Neuron (in vitro differentiated cells): Measurements from ENCODE around the gene MYCN.

Experiments used
- H2AFZ ChIP-seq: one replicate; pipeline ENCODE4 v1.6.1; 2013; ENCODE audit warnings: low read depth, mild to moderate bottlenecking, inconsistent platforms, low read length, moderate library complexity
- H3K27me3 ChIP-seq: one replicate; pipeline ENCODE4 v1.6.1; 2013; ENCODE audit warnings: low read length; ENCODE audit not compliant: insufficient read depth
- H3K36me3 ChIP-seq: one replicate; pipeline ENCODE4 v1.6.1; 2013; ENCODE audit warnings: low read length; ENCODE audit not compliant: insufficient read depth
- H3K4me1 ChIP-seq: one replicate; pipeline ENCODE4 v1.6.1; 2013; ENCODE audit warnings: low read length; ENCODE audit not compliant: insufficient read depth
- H3K4me3 ChIP-seq: 2 replicates; pipeline ENCODE4 v1.5.1; 2013; ENCODE audit warnings: mild to moderate bottlenecking, low read length, moderate library complexity
- H3K9me3 ChIP-seq: one replicate; pipeline ENCODE4 v1.6.1; 2013; ENCODE audit warnings: low read length

Gene MYCN

GRCh38 chr2:15930589-15931318 is 9.6 kb upstream of the MYCN start:
- no peaks in the 10 kb centered on the region for H3K4me1 ChIP-seq
- peaks cover 2% of the 10 kb centered on the region for H3K9me3 ChIP-seq
- H2AFZ ChIP-seq = no peak overlapping the region
- H3K27me3 ChIP-seq = no peaks in the 10 kb centered on the region
- H3K4me3 ChIP-seq = no peak overlapping the region
- H3K36me3 ChIP-seq = no peaks in the 10 kb centered on the region

GRCh38 chr2:15931319-15931890 is 8.9 kb upstream of the MYCN start:
- Histone ChIP-seq H2AFZ (no peak overlapping the region), H3K27me3 (no peaks in the 10 kb centered on the region), H3K4me3 (no peak overlapping the region), H3K36me3 (no peaks in the 10 kb centered on the region), H3K4me1 (no peaks in the 10 kb centered on the region), H3K9me3 (peaks cover 2% of the 10 kb centered on the region)

- Histone ChIP-seq H3K27me3 (no peaks in the 10 kb centered on the region), H3K36me3 (no peaks in the 10 kb centered on the region), H3K9me3 (peaks cover 2% of the 10 kb centered on the region), H3K4me3 (no peak overlapping the region), H3K4me1 (no peaks in the 10 kb centered on the region), H2AFZ (no peak overlapping the region)
Measured at GRCh38 chr2:15931950-15932349, 8.4 kb upstream of the MYCN start.

DNA sequence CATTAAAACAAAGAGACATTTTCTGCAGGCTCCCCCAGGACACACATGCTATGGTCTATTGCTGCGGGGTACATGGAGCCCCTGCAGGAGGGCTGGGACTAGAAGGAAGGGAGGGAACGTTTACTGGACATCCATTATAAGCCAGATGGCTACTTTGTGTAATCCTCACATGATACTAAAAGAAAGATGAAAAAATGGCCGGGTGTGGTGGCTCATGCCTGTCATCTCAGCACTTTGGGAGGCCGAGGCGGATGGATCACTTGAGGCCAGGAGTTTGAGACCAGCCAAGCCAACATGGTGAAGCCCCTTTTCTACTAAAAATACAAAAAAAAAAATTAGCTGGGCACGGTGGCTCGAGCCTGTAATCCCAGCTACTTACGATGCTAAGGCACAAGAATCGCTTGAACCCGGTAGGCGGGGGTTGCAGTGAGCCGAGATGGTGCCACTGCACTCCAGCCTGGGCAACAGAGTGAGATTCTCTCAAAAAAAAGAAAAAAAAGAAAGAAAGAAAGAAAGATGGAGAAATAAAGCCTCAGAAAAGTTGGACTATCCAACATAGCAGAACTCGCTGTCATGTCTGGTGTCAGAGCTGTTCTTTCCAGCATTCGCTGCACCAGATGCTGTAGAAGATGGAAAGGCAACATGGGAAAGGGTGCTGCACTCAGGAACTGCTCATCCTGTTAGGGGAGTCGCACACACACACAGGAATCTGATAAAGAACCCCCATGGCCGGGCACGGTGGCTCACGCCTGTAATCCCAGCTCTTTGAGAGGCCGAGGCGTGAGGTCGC is 7.8 kb upstream of the MYCN start:
- peaks cover 2% of the 10 kb centered on the region for H3K9me3 ChIP-seq
- H3K4me3 ChIP-seq = no peak overlapping the region
- H3K4me1 ChIP-seq = no peaks in the 10 kb centered on the region
- no peak overlapping the region for H2AFZ ChIP-seq
- H3K27me3 ChIP-seq = no peaks in the 10 kb centered on the region
- no peaks in the 10 kb centered on the region for H3K36me3 ChIP-seq

DNA sequence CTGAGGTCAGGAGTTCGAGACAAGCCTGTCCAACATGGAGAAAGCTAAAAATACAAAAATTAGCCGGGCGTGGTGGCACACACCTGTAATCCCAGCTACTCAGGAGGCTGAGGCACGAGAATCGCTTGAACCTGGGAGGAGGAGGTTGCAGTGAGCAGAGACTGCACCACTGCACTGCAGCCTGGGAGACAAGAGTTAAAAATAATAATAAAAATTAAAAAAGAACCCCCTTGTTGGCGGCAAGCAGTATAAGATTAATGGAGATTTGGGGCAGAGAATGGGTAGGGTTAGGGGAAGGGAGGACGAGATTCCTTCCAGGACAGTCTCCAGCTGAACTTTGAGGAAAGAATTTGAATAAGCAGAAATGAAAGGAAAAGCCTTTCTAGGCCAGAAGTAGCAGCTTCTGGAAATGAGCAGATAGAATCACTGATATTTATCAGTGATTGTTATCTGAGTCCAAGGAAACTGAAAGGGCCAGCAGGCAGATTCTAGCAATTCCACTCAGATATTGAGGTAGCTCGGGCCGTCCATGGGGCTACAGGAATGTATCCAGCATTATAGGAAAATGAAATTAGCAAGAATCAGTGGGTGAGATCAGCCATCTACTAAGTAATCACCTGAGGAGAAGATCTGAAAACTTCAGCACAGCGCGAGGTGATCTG is 7.0 kb upstream of the MYCN start:
- H3K4me3 ChIP-seq = no peak overlapping the region
- H3K9me3 ChIP-seq = peaks cover 2% of the 10 kb centered on the region
- H3K4me1 ChIP-seq = peaks cover under 1% of the 10 kb centered on the region

GRCh38 chr2:15934291-15934945 is 5.9 kb upstream of the MYCN start:
- H3K4me3 ChIP-seq = no peak overlapping the region
- H3K36me3 ChIP-seq = no peaks in the 10 kb centered on the region
- H3K27me3 ChIP-seq = no peaks in the 10 kb centered on the region
- H2AFZ ChIP-seq = no peak overlapping the region
- H3K9me3 ChIP-seq = peaks cover 2% of the 10 kb centered on the region
- H3K4me1 ChIP-seq = peaks cover 11% of the 10 kb centered on the region

More for the DNA sequence above, 7.0 kb upstream of the MYCN start:
- H2AFZ ChIP-seq = no peak overlapping the region
- H3K36me3 ChIP-seq = no peaks in the 10 kb centered on the region
- no peaks in the 10 kb centered on the region for H3K27me3 ChIP-seq

- H3K4me1 ChIP-seq = peaks cover 13% of the 10 kb centered on the region
- no peak overlapping the region for H3K4me3 ChIP-seq
- no peak overlapping the region for H2AFZ ChIP-seq
- no peaks in the 10 kb centered on the region for H3K36me3 ChIP-seq
- H3K27me3 ChIP-seq = no peaks in the 10 kb centered on the region
- peaks cover 2% of the 10 kb centered on the region for H3K9me3 ChIP-seq
Measured at GRCh38 chr2:15935189-15935588, 5.2 kb upstream of the MYCN start.

DNA sequence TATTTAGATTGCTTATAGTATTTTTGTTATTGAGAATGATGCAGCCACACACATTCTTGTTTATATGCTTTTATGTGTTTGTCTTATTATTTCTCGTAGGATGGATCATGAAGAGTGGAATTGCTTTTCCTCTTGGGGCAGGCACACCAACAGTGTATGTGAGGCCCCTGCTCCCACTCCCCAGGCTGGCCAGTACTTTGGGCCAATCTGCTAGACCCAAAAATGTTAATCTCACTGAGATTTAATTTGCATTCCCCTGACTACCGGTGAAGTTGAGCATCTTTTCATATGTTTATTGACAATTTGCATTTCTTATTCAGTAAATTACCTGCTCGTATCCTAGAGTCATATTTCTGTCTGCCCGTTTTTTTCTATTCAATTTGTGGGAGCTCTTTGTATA is 4.7 kb upstream of the MYCN start:
- Histone ChIP-seq H3K4me1 (peaks cover 13% of the 10 kb centered on the region), H2AFZ (no peak overlapping the region), H3K36me3 (no peaks in the 10 kb centered on the region), H3K9me3 (peaks cover 2% of the 10 kb centered on the region), H3K4me3 (no peak overlapping the region), H3K27me3 (no peaks in the 10 kb centered on the region)

- Histone ChIP-seq H3K27me3 (no peaks in the 10 kb centered on the region), H3K4me3 (no peak overlapping the region)
Measured at GRCh38 chr2:15936277-15937104, 3.9 kb upstream of the MYCN start.

DNA sequence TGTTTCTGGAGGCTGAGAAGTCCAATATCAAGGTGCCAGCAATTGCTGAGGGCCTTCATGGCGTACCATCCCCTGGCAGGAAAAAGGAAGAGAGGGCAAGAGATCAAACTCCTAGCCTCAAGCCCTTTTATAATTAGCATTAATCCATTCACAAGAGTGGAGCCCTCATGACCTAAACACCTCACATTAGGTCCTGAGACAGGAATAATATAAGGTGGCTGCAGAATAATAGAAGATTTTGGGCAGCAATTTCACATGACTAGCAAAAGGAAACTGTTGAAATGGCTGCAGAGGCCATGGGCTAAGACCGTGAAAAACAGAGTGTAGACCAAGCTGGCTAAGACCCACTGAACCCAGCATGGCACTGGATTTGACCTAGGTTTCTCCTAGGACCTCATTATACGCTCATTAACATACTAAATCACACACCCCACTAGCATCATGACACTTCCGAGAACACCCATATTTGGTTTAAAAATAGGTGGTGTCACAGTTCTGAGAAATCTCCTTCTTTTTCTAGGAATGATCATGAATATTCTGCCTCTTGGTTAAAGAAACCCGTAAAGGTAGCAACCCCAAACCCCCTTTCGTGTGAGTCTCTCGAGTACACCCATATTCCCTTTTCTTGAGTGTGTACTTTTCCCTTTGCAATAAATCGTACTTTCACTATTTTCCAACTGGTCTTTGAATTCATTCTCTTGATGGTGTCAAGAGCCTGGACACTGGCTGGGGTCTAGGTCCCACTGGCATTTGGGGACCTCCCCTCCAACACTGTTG is 3.1 kb upstream of the MYCN start:
- Histone ChIP-seq H3K9me3 (peaks cover 2% of the 10 kb centered on the region), H3K36me3 (peaks cover 3% of the 10 kb centered on the region), H3K27me3 (no peaks in the 10 kb centered on the region), H3K4me3 (no peak overlapping the region), H3K4me1 (peaks cover 13% of the 10 kb centered on the region), H2AFZ (no peak overlapping the region)

More at GRCh38 chr2:15936277-15937104, 3.9 kb upstream of the MYCN start:
- Histone ChIP-seq H2AFZ (no peak overlapping the region), H3K4me1 (peaks cover 13% of the 10 kb centered on the region), H3K36me3 (no peaks in the 10 kb centered on the region), H3K9me3 (peaks cover 2% of the 10 kb centered on the region)

GRCh38 chr2:15937882-15938802 is 2.2 kb upstream of the MYCN start:
- no peak overlapping the region for H2AFZ ChIP-seq
- H3K4me1 ChIP-seq = peaks cover 13% of the 10 kb centered on the region
- peaks cover 9% of the 10 kb centered on the region for H3K36me3 ChIP-seq
- H3K27me3 ChIP-seq = no peaks in the 10 kb centered on the region
- no peak overlapping the region for H3K4me3 ChIP-seq
- H3K9me3 ChIP-seq = peaks cover 2% of the 10 kb centered on the region
